Stimulated activated memory B cell treated with anti-CD40 and anti-IgM and Interleukin-4, amounts not matched to agents 10 μg/mL and 1 μg/mL and 100 μg/mL, for 72 hours (primary cell): ENCODE measurements around the gene GLT1D1.

Experiments
- ATAC-seq: fragments of 150-1000 bp; cut with Tn5 transposase; 2 replicates; pipeline ENCODE4 v1.10.0; 2021
- H3K27ac Mint-ChIP-seq: one replicate; pipeline ENCODE4 v1.8.0; 2022; ENCODE audit warnings: mild to moderate bottlenecking, mixed read lengths
- H3K27me3 Mint-ChIP-seq: one replicate; pipeline ENCODE4 v1.8.0; 2022; ENCODE audit warnings: mixed read lengths
- H3K36me3 Mint-ChIP-seq: one replicate; pipeline ENCODE4 v1.8.0; 2022; ENCODE audit warnings: mixed read lengths
- H3K4me1 Mint-ChIP-seq: one replicate; pipeline ENCODE4 v1.8.0; 2022; ENCODE audit warnings: mixed read lengths
- H3K4me3 Mint-ChIP-seq: one replicate; pipeline ENCODE4 v1.8.0; 2022; ENCODE audit warnings: mild to moderate bottlenecking, moderate library complexity, mixed read lengths
- H3K9me3 Mint-ChIP-seq: one replicate; pipeline ENCODE4 v1.8.0; 2022; ENCODE audit warnings: mixed read lengths

The GLT1D1 gene

DNA sequence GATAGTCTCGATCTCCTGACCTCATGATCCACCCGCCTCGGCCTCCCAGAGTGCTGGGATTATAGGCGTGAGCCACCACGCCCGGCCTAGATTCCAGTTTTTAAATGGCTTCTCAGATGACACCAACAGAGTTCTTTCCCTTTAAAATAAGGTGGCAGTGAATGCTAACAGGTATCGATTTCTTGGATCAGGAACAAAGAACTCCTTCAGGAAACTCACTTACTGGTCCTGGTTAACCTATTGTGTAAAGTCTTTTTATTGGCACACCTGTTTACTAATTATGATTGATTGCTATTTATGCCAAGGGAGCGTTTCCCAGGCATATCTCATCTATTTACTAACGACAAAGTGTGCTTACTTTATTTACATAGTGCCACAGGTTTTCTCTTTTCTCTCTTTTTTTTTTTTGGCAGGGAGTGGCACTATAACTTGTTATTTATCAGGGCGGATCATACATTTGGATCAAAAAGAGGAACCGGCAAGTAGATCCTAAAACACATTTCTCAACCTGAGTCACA lies 89.7 kb downstream of the GLT1D1 start:
- H3K4me3 Mint-ChIP-seq = no peak overlapping the region

DNA sequence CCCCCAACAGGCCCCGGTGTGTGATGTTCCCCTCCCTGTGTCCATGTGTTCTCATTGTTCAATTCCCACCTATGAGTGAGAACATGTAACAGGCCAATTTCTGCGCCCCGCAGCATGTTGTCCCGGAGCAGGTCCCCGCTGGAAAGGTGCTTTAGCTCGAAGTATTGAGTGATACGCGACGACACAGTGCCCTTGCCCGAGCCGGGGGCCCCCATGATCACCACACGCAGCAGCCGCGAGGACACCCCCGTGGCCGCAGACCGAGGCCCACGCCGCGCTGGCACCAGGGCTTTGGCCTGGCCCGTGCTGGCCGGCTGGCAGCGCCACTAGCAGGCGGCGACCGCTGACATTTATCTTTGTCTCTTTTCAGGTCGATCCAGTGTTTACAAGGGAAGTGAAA lies 91.7 kb downstream of the GLT1D1 start:
- no peak for ATAC-seq
- no peaks in the 10 kb centered on the region for H3K36me3 Mint-ChIP-seq
- no peaks in the 10 kb centered on the region for H3K4me1 Mint-ChIP-seq
- H3K4me3 Mint-ChIP-seq = no peak overlapping the region
- no peak overlapping the region for H3K27ac Mint-ChIP-seq
- no peaks in the 10 kb centered on the region for H3K9me3 Mint-ChIP-seq
- H3K27me3 Mint-ChIP-seq = peaks cover 31% of the 10 kb centered on the region

More for the DNA sequence above, 89.7 kb downstream of the GLT1D1 start:
- ATAC-seq = no peak
- no peaks in the 10 kb centered on the region for H3K4me1 Mint-ChIP-seq
- peaks cover 32% of the 10 kb centered on the region for H3K27me3 Mint-ChIP-seq
- no peaks in the 10 kb centered on the region for H3K36me3 Mint-ChIP-seq
- no peak overlapping the region for H3K27ac Mint-ChIP-seq
- no peaks in the 10 kb centered on the region for H3K9me3 Mint-ChIP-seq

DNA sequence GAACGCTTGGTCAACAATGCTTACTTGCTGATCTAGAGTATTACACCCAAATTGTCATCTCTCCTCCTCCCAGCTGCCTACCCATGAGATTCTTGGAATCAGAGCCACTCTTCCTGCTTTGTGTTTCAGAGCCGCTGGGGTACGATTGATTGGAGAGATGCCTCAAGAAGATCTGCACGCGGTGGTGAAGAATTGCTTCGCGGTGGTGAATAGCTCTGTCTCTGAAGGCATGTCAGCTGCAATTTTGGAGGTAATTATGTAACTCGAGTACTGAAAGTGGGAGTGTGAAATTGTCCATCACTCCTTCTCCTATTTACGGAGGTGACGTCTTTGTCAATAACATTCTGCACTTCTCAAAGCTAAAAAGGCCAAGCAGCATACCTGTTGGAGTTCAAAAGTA lies 93.9 kb downstream of the GLT1D1 start:
- ATAC-seq = no peak
- no peaks in the 10 kb centered on the region for H3K4me1 Mint-ChIP-seq
- no peak overlapping the region for H3K4me3 Mint-ChIP-seq
- no peaks in the 10 kb centered on the region for H3K36me3 Mint-ChIP-seq
- no peaks in the 10 kb centered on the region for H3K9me3 Mint-ChIP-seq
- no peak overlapping the region for H3K27ac Mint-ChIP-seq
- peaks cover 16% of the 10 kb centered on the region for H3K27me3 Mint-ChIP-seq

DNA sequence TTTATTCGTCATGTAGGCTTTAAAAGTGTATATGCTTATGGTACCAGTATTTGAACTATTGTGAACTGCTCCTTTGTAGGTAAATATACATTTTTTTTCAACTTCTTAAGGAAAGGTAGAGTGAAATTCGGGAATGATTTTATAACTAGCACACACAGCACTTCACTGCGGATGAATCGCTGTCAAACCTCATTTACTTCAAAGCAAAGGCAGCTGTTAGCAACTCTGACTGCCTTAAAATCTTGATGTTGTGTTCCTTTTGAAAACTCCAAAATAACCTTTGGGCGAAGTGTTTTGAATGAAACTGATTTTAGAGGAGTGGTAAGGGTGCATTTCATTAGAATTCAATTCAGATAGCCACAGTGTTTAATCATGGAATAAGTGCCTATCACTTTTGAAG lies 95.8 kb downstream of the GLT1D1 start:
- no peak for ATAC-seq
- Mint-ChIP-seq H3K4me3 (no peak overlapping the region), H3K36me3 (no peaks in the 10 kb centered on the region), H3K9me3 (no peaks in the 10 kb centered on the region), H3K4me1 (no peaks in the 10 kb centered on the region), H3K27me3 (peaks cover 8% of the 10 kb centered on the region), H3K27ac (no peak overlapping the region)

DNA sequence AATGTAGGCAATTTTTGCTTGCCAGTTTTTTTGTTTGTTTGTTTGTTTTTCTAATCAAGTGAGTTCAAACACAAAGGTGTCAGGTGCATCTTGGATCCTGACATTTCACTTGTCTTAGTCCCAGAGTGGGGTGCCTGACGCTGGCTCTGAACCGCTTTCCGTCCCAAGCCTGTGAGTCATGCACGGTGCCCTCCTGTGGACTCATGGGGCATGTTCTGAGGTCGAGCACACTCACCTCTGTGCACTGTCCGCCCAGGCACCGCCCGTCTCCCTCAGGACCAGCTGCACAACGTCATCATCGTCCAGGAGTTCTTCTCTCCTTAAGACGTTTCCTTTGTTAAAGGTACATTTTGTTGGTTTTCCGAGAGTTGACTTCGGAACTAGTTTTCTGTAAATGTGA lies 98.2 kb downstream of the GLT1D1 start:
- Mint-ChIP-seq H3K9me3 (no peaks in the 10 kb centered on the region), H3K36me3 (no peaks in the 10 kb centered on the region), H3K27ac (no peak overlapping the region), H3K4me1 (no peaks in the 10 kb centered on the region), H3K27me3 (peaks cover 11% of the 10 kb centered on the region), H3K4me3 (no peak overlapping the region)
- no peak for ATAC-seq

DNA sequence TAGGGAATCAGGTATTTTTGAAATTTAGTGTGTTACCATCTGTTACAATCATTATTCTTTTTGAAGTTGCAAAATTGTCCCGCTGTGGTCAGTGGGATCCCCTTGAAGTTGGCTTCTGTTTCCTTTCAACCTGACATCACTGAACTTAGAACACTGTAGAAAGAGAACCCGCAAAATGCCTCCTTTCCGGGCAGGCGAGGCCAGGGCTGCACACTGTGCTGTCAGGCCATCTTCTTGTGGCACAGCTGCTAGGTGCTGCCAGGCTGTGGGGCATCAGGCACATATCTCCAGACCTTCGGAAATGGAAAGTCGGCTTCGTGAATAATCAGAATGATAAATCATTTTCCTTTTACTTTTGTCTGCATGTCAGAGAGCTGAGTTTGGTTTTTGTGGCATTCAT lies 103.5 kb downstream of the GLT1D1 start:
- H3K27ac Mint-ChIP-seq = no peak overlapping the region
- peaks cover 4% of the 10 kb centered on the region for H3K9me3 Mint-ChIP-seq
- ATAC-seq = no peak
- no peaks in the 10 kb centered on the region for H3K4me1 Mint-ChIP-seq
- no peak overlapping the region for H3K4me3 Mint-ChIP-seq
- peaks cover 34% of the 10 kb centered on the region for H3K27me3 Mint-ChIP-seq
- H3K36me3 Mint-ChIP-seq = no peaks in the 10 kb centered on the region

DNA sequence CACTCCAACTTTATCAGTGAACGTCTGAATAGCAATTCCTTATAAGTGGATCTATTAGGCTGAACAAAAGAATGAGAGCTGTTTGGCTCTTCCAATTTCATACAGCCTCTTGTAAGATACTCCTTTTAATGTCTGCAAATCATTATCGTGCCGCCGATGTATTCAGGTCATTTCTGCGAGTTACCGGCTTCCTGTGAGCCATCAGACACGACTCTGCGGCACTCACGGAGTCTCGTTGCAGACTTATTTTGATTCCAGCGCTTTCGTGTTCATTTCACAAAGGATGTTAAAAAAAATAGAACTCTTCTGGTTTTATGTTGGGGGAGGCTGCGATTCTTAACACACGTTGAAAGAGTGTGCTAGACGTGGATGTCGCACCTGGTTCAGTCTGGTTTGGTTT lies 106.6 kb downstream of the GLT1D1 start:
- H3K27ac Mint-ChIP-seq = no peak overlapping the region

DNA sequence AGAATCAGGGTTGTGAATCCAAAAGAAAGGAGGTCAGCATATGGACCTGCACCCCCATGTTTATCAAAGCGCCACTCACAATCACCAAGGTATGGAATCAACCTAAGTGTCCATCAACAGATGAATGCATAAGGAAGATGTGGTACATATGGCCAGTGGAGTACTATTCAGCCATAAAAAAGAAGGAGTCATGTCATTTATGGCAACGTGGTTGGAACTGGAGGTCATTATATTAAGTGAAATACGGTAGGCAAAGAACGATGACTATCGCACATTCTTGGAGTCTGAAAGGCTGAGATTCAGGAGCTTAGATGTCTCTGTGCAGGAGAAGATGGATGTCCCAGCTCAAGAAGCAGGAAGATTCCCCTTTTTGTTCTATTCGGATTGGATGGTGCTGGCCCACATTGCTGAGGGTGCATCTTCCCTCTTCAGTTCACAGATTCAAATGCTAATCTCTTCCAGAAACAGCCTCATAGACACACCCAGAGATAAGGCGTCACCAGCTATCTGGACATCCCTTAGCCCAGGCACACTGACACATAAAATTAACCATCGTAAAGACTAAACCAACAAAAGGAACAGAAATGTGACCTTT lies 108.1 kb downstream of the GLT1D1 start:
- H3K36me3 Mint-ChIP-seq = peaks cover 9% of the 10 kb centered on the region
- no peak for ATAC-seq

More for the DNA sequence above, 106.6 kb downstream of the GLT1D1 start:
- H3K9me3 Mint-ChIP-seq = peaks cover 11% of the 10 kb centered on the region
- peaks cover 6% of the 10 kb centered on the region for H3K36me3 Mint-ChIP-seq
- no peak overlapping the region for H3K4me3 Mint-ChIP-seq
- no peaks in the 10 kb centered on the region for H3K4me1 Mint-ChIP-seq
- peaks cover 36% of the 10 kb centered on the region for H3K27me3 Mint-ChIP-seq
- ATAC-seq = no peak

DNA sequence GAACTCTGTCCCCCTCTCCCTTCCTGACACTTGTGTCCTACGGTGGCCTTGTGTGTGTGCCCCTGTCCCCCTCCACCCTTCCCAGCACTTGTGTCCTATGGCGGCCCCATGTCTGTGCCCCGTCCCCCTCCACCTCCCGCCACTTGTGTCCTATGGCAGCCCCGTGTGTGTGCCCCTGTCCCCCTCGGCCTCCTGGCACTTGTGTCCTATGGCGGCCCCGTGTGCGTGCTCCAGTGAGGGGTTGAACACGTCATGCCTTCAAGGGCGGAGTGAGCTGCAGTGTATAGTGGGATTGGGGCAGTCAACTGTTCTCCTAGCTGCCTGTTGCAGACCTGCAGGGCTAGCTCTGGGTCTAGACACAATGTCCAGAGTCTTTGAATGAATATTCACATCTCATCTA lies 108.7 kb downstream of the GLT1D1 start:
- peaks cover 32% of the 10 kb centered on the region for H3K27me3 Mint-ChIP-seq

More for the DNA sequence above, 108.1 kb downstream of the GLT1D1 start:
- H3K4me1 Mint-ChIP-seq = peaks cover 5% of the 10 kb centered on the region
- H3K4me3 Mint-ChIP-seq = no peak overlapping the region
- peaks cover 37% of the 10 kb centered on the region for H3K27me3 Mint-ChIP-seq
- H3K9me3 Mint-ChIP-seq = peaks cover 14% of the 10 kb centered on the region
- H3K27ac Mint-ChIP-seq = no peak overlapping the region

DNA sequence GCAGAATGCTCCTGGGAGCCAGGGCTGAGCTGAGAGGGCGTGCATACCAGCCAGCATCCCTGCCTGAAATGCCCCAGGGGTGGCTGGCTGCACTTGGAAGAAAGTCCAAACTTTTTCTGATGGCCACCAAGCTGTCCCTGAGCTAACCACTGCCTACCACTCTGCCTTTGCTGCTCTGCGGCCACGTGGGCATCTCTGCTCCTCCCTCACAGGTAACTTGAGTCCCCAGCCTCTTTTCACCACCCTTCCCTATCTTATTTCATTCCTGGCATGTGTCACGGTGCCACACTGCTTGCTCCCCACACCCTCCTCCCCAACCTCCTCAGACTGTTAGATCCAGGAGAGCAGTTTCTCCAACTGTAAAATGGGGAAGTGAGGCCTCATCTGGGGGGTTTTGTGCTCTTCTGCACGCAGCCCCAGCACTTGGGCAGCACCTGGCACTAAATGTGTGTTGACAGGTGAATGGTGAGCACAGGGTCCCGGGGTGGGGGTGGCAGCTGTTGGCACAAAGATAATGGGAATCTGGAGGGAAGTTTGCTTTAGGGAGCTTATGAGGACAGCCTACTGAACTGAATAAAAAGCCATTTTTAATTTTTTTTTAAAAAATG lies 113.0 kb downstream of the GLT1D1 start:
- Mint-ChIP-seq H3K27me3 (peaks cover 40% of the 10 kb centered on the region), H3K4me3 (no peak overlapping the region), H3K4me1 (peaks cover 31% of the 10 kb centered on the region), H3K27ac (no peak overlapping the region), H3K9me3 (peaks cover 13% of the 10 kb centered on the region), H3K36me3 (peaks cover 9% of the 10 kb centered on the region)
- ATAC-seq = no peak

More for the DNA sequence above, 108.7 kb downstream of the GLT1D1 start:
- Mint-ChIP-seq H3K36me3 (peaks cover 9% of the 10 kb centered on the region), H3K27ac (no peak overlapping the region), H3K9me3 (peaks cover 14% of the 10 kb centered on the region), H3K4me3 (no peak overlapping the region), H3K4me1 (peaks cover 8% of the 10 kb centered on the region)
- ATAC-seq = no peak

DNA sequence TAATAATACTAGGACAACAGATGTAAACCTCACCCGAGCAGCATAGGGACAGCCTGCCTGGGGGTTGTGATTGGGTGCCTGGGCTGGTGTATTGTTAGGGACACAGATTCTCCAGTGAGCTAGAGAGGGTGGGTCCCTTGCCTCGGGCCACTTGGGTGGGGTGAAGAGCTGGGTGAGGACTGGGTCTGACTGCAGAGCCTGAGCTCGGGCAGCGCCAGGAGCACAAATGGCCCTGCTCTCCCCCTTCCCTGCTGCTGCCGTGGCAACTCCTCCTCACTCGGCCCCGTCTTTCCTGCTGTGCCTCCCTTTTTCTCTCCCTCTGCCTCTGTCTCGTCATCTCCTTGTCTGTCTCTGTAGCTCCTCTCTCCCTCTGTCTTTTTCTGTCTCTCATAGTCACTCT lies 115.4 kb downstream of the GLT1D1 start:
- H3K27ac Mint-ChIP-seq = no peak overlapping the region
- H3K27me3 Mint-ChIP-seq = peaks cover 60% of the 10 kb centered on the region
- peaks cover 10% of the 10 kb centered on the region for H3K9me3 Mint-ChIP-seq
- H3K4me1 Mint-ChIP-seq = peaks cover 41% of the 10 kb centered on the region
- H3K36me3 Mint-ChIP-seq = peaks cover 9% of the 10 kb centered on the region
- no peak overlapping the region for H3K4me3 Mint-ChIP-seq
- ATAC-seq = no peak

DNA sequence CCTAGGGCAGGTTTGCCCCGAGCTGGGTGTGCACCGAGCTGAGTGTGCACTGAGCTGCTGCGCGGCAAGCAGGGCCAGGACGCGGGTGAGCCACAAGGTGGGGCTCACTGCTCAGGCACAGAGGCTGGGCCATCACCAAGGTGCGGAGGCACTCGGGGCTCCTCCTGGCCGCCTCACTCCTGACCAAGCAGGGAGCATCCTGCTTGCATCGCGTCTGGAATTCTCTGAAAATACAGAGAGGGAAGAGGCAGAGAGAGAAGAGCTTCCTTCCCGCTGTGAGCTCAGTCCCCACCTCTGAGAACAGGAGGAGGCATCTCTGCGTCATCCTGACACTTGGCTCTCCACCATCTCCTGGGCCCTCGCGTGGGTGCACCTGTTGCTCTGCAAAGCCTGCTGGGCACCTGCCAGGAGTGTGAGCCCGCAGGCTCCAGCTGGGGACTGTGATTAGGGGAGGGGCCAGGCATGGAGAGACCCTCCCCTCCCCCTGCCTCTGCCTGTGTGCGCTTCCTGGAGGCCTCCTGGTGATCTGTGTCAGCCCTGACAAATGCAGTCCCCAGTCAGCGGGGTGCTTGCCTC lies 116.3 kb downstream of the GLT1D1 start:
- Mint-ChIP-seq H3K4me3 (no peak overlapping the region), H3K27me3 (peaks cover 66% of the 10 kb centered on the region), H3K36me3 (peaks cover 7% of the 10 kb centered on the region), H3K9me3 (peaks cover 6% of the 10 kb centered on the region), H3K4me1 (peaks cover 41% of the 10 kb centered on the region), H3K27ac (peak overlapping the region; percentile 1)
- ATAC-seq = peak; percentile 82

DNA sequence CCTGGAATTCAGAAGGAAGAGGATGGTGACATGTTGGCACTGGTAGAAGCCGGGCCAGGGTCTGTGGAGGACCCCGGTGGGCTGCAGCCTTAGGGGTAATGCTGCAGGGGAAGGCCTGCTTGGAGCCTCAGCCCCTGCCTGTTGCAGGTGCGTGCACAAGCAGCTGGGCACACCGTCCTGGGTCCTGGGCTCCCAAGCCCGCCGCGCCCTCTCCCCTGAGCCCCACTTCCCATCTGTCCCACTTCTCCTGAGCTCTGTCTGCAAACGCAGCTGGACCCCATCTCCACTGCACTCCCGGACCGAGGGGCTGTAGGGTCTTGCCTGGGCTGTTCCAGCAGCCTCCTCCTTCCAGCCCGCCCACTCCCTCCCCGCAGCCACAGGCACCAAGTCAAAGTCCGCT lies 116.8 kb downstream of the GLT1D1 start:
- Mint-ChIP-seq H3K4me1 (peaks cover 41% of the 10 kb centered on the region), H3K36me3 (peaks cover 1% of the 10 kb centered on the region), H3K4me3 (no peak overlapping the region), H3K27me3 (peaks cover 66% of the 10 kb centered on the region), H3K27ac (no peak overlapping the region), H3K9me3 (peaks cover 1% of the 10 kb centered on the region)
- no peak for ATAC-seq

DNA sequence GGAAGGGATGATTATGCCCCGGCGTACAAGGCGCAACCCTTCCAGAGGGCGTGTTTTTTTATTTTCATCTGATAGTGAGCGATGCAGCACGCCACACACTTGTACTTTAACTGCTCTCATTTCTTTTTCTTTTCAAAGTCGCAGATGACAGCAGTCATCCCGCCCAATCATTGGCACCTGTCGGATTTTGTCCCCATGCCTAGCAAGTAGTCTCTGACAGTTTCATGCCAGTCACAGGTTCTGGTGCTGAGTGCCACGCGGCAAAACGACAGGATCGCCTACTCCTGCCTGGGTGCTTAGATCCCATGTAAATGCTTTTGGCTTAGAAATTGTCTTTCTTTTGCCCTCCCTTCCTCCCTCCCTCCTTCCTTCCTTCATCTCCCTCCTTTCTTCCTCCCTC lies 117.7 kb downstream of the GLT1D1 start:
- Mint-ChIP-seq H3K27me3 (peaks cover 71% of the 10 kb centered on the region), H3K4me1 (peaks cover 41% of the 10 kb centered on the region), H3K4me3 (no peak overlapping the region), H3K9me3 (no peaks in the 10 kb centered on the region), H3K27ac (no peak overlapping the region), H3K36me3 (no peaks in the 10 kb centered on the region)
- ATAC-seq = no peak

DNA sequence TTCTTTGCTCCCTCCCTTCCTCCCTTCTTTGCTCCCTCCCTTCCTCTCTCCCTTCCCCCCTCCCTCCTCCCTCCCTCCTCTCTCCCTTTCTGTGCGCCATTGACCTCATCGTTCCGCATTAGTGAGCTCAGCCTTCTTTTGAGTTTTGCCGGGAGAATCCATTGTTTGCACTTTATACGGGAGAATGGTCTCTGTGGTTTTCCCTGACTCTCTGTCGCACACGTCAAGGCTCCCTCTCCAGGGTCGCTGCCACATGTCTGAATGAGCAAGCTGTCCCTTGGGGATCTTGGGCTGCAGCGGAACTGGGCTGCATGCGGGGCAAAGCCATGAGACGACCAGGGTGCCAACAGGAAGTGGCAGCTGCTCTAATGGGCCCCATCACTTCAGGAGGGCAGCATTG lies 118.5 kb downstream of the GLT1D1 start:
- H3K4me1 Mint-ChIP-seq = peaks cover 33% of the 10 kb centered on the region
- no peak for ATAC-seq
- H3K27me3 Mint-ChIP-seq = peaks cover 75% of the 10 kb centered on the region
- no peak overlapping the region for H3K27ac Mint-ChIP-seq
- no peak overlapping the region for H3K4me3 Mint-ChIP-seq
- no peaks in the 10 kb centered on the region for H3K9me3 Mint-ChIP-seq
- no peaks in the 10 kb centered on the region for H3K36me3 Mint-ChIP-seq
